GM12865 (cell line): ENCODE measurements around the gene RASA3.

Experiments used
- DNase-seq: peaks from one replicate; pipeline ENCODE4 v3.0.0; 2010; ENCODE audit warnings: low read depth
- H3K4me3 ChIP-seq: 2 replicates; pipeline ENCODE4 v1.5.1; 2011; ENCODE audit warnings: mild to moderate bottlenecking, low read depth, low read length, control low read depth
- TF ChIP-seq, protein P1 (sequence below): IDR thresholded peaks from 2 replicates; pipeline ENCODE4 v1.5.1; 2011; ENCODE audit warnings: low read length, control low read depth, low read depth, inconsistent platforms; ENCODE audit not compliant: insufficient read depth; ENCODE audit errors: missing control alignments

The RASA3 gene

DNA sequence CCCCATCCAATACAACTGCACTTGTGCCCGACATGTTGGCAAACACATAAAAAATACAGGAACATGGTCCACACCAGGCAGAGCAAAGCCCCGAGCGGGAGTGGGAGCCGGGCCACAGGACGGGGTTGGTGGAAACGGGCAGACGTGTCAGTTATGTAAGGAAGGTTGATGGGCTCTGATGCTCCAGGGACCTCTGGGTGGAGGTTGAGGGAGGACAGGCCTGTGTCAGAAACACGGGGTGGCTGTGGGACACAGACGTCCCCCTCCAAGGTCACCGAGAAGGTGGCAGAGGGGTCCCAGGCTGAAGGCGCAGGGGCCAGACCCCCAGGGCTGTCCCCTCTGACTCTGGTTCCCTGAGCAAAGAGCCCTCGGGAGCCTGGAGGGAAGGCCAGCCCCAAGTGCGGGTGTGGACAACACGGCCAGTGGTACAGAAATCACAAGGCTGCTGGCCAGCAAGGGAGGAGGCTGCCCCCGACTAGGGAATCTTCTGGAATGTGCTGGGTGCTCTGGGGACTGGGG lies 127.2 kb downstream of the RASA3 start:
- TF ChIP-seq, protein P1, sequence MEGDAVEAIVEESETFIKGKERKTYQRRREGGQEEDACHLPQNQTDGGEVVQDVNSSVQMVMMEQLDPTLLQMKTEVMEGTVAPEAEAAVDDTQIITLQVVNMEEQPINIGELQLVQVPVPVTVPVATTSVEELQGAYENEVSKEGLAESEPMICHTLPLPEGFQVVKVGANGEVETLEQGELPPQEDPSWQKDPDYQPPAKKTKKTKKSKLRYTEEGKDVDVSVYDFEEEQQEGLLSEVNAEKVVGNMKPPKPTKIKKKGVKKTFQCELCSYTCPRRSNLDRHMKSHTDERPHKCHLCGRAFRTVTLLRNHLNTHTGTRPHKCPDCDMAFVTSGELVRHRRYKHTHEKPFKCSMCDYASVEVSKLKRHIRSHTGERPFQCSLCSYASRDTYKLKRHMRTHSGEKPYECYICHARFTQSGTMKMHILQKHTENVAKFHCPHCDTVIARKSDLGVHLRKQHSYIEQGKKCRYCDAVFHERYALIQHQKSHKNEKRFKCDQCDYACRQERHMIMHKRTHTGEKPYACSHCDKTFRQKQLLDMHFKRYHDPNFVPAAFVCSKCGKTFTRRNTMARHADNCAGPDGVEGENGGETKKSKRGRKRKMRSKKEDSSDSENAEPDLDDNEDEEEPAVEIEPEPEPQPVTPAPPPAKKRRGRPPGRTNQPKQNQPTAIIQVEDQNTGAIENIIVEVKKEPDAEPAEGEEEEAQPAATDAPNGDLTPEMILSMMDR = no peak
- H3K4me3 ChIP-seq = no peak overlapping the region
- no peak for DNase-seq

DNA sequence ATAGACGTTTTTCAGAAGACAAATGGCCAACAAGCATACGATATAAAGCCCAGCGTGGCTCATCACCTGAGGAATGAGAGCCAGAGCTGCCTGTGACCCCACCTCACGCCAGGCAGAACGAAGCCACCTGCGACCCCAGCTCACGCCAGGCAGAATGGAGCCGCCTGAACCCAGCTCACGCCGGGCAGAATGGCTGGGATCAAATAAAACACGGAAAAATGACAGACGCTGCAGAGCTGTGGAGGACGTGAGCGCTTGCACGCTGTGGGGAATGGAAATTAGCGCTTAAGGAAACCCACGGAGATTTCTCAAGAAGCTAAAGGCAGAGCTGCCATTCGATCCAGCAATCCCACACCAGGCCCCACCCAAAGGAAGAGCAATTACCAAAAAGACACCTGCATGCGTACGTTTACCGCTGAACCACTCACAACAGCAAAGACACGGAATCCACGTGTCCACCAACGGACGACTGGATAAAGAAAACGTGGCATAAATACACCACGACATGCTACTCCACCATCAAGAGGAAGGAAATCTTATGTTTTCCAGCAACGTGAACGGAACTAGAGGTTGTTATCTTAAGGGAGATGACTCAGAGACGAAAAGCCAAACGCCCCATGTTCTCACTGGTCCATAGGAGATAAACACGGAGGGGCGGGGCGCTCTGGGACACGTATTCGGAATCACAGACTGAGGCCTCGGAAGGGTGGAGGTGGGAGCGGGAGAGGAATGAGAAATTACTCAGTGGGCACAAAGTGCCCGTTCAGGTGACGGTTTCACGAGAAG lies 127.8 kb downstream of the RASA3 start:
- TF ChIP-seq, protein P1 = no peak
- H3K4me3 ChIP-seq = no peak overlapping the region
- DNase-seq = no peak

GRCh38 chr13:114002771-114003321 lies 129.6 kb downstream of the RASA3 start:
- TF ChIP-seq, protein P1 = no peak
- no peak for DNase-seq

DNA sequence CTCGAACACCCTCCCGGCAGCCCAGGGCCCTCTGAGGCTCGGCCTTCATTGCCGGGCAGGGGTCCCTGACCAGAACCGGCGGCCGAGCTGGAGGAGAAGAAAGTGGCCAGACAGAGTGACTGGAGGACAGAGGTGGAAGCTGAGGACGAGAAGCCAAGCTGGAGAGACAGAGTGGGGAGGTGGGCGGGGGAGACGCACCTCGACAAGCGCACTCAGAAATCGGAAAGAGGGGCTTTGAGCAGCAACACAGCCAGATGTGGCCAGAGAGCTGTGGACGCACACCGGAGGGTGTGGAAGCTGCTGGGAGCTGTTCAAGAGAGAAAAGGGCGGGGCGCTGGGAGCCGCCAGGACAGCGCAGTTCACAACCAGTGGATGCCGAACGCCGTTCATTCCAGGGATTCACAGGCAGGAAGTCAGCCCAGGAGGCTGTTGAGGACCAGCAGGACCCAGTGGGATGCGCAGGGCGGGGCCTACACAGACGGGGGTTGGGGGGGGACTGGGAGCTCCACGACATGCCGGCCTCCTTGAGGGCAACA lies 130.3 kb downstream of the RASA3 start:
- H3K4me3 ChIP-seq = no peak overlapping the region
- DNase-seq = no peak
- TF ChIP-seq, protein P1 = no peak

More at GRCh38 chr13:114002771-114003321, 129.6 kb downstream of the RASA3 start:
- no peak overlapping the region for H3K4me3 ChIP-seq

- TF ChIP-seq, protein P1 = no peak
- DNase-seq = no peak
- H3K4me3 ChIP-seq = no peak overlapping the region
Observed at GRCh38 chr13:114001331-114002008, 131.0 kb downstream of the RASA3 start.

- no peak overlapping the region for H3K4me3 ChIP-seq
- TF ChIP-seq, protein P1 = no peak
- DNase-seq = no peak
Observed at GRCh38 chr13:114000151-114001040, 132.0 kb downstream of the RASA3 start.
